ENCODE results near the gene CFAP20DC. TPM values are rescaled to one million over a fixed set of nuclear protein-coding genes. Genes with fewer than 3 reads are reported as not detected.
"Not testable (repeated sequence)": the region's sequence is repeated elsewhere in the genome, so short reads cannot be mapped to it uniquely, and the experiment has no call there.

Gene CFAP20DC
- total RNA-seq, 1 donor, result 7.3 TPM

GRCh38 chr3:58713715-58714401, 336.0 kb downstream of the CFAP20DC start:
- TF ChIP-seq, protein P1, sequence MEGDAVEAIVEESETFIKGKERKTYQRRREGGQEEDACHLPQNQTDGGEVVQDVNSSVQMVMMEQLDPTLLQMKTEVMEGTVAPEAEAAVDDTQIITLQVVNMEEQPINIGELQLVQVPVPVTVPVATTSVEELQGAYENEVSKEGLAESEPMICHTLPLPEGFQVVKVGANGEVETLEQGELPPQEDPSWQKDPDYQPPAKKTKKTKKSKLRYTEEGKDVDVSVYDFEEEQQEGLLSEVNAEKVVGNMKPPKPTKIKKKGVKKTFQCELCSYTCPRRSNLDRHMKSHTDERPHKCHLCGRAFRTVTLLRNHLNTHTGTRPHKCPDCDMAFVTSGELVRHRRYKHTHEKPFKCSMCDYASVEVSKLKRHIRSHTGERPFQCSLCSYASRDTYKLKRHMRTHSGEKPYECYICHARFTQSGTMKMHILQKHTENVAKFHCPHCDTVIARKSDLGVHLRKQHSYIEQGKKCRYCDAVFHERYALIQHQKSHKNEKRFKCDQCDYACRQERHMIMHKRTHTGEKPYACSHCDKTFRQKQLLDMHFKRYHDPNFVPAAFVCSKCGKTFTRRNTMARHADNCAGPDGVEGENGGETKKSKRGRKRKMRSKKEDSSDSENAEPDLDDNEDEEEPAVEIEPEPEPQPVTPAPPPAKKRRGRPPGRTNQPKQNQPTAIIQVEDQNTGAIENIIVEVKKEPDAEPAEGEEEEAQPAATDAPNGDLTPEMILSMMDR (IDR thresholded peaks at IDR 0.05; ENCODE audit: insufficient read depth, low read length), result no peak
- H3K4me3 ChIP-seq (ENCODE audit: low read depth, low read length), result no peak overlapping the region
- no peak for DNase-seq (ENCODE audit: low read depth)

GRCh38 chr3:58711871-58712270, 338.0 kb downstream of the CFAP20DC start:
- no peak for DNase-seq (ENCODE audit: low read depth)
- TF ChIP-seq, protein P1 (IDR thresholded peaks at IDR 0.05; ENCODE audit: insufficient read depth, low read length), result no peak
- no peak overlapping the region for H3K4me3 ChIP-seq (ENCODE audit: low read depth, low read length)

DNA sequence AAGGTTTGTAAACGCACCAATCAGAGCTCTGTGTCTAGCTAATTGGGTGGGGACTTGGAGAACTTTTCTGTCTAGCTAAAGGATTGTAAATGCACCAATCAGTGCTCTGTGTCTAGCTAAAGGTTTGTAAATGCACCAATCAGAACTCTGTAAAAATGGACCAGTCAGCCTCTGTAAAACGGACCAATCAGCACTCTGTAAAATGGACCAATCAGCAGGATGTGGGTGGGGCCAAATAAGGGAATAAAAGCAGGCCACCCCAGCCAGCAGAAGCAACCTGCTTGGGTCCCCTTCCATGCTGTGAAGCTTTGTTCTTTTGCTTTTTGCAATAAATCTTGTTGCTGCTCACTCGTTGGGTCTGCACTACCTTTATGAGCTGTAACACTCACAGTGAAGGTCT, 340.8 kb downstream of the CFAP20DC start:
- not testable (repeated sequence) for DNase-seq (ENCODE audit: low read depth); H3K4me3 ChIP-seq (ENCODE audit: low read depth, low read length)

GRCh38 chr3:58708116-58708791, 341.6 kb downstream of the CFAP20DC start:
- TF ChIP-seq, protein P1 (IDR thresholded peaks at IDR 0.05; ENCODE audit: insufficient read depth, low read length), result no peak
- DNase-seq (ENCODE audit: low read depth), result no peak
- no peak overlapping the region for H3K4me3 ChIP-seq (ENCODE audit: low read depth, low read length)

- no peak overlapping the region for H3K4me3 ChIP-seq (ENCODE audit: low read depth, low read length)
- TF ChIP-seq, protein P1 (IDR thresholded peaks at IDR 0.05; ENCODE audit: insufficient read depth, low read length), result no peak
- DNase-seq (ENCODE audit: low read depth), result no peak
Measured at GRCh38 chr3:58707390-58707930, 342.4 kb downstream of the CFAP20DC start.

- TF ChIP-seq, protein P1 (IDR thresholded peaks at IDR 0.05; ENCODE audit: insufficient read depth, low read length), result no peak
- H3K4me3 ChIP-seq (ENCODE audit: low read depth, low read length), result no peak overlapping the region
- DNase-seq (ENCODE audit: low read depth), result no peak
Measured at GRCh38 chr3:58706395-58707167, 343.2 kb downstream of the CFAP20DC start.

DNA sequence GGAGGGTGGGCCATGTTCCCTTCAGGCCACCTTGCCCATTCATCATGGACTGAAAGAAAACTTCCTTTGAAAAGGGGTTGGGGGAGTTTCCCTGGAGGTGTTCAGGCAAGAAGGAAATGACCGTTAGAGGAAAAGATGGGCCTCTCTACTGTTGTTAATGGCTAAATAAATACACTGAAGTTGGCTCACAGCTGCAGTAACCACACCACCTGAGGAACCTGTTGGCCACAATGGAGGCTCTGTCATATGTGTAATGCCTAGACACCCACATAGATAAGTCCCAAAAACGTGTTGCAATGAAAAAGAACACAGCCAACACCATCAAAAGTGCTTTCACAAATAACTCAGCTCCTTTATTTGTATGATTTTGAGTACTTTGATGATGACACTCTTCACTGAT, 345.1 kb downstream of the CFAP20DC start:
- DNase-seq (ENCODE audit: low read depth), result no peak
- TF ChIP-seq, protein P1 (IDR thresholded peaks at IDR 0.05; ENCODE audit: insufficient read depth, low read length), result no peak
- H3K4me3 ChIP-seq (ENCODE audit: low read depth, low read length), result no peak overlapping the region

- not testable (repeated sequence) for H3K4me3 ChIP-seq (ENCODE audit: low read depth, low read length); DNase-seq (ENCODE audit: low read depth)
Measured at GRCh38 chr3:58704304-58704703, 345.5 kb downstream of the CFAP20DC start.
